Neural cell (in vitro differentiated cells): ENCODE data around the gene XAF1.

Experiments
- EP300 ChIP-seq: fragments of 450-650 bp; conservative IDR thresholded peaks from 2 replicates; pipeline ENCODE4 v1.6.1; 2014; ENCODE audit warnings: antibody characterized with exemption, mild to moderate bottlenecking, moderate library complexity; ENCODE audit not compliant: poor library complexity, severe bottlenecking
- EZH2 ChIP-seq: fragments of 200-600, 300-800 bp; shearing (Covaris generic), sonication (generic); IDR thresholded peaks from 2 replicates; pipeline ENCODE4 v1.6.1; 2014; ENCODE audit warnings: antibody characterized with exemption, low read length, borderline replicate concordance, mild to moderate bottlenecking; ENCODE audit not compliant: insufficient read depth, poor library complexity, severe bottlenecking
- POLR2AphosphoS5 ChIP-seq: IDR thresholded peaks from 2 replicates; pipeline ENCODE4 v1.6.1; 2012
- TAF1 ChIP-seq: IDR thresholded peaks from 2 replicates; pipeline ENCODE4 v1.6.1; 2012; ENCODE audit warnings: low read depth
- TF ChIP-seq, protein P1 (sequence below): fragments of 450-650 bp; IDR thresholded peaks from 2 replicates; pipeline ENCODE4 v1.5.1; 2014; ENCODE audit warnings: antibody characterized with exemption, mild to moderate bottlenecking, moderate library complexity; ENCODE audit not compliant: poor library complexity, severe bottlenecking

DNA sequence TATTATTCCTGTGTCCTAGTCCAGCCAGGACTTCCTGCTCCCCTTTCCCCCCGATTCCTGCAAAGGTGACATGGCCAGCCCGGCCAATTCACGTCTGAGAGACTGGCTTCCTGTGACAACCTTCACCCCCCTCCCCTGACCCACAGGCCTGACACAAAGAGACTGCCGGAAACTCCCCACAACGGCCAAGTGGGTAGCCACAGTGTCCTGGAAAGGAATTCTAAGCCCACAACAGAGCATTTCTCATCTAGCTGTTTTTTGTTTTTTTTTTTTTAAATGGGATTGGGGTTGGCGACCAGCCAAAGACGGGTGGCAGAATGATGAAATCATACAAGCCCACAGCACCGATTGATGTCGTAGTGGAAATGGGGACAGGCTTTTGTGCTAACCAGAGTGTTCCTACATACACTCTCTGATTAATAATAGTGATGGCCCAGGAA, 2.8 kb upstream of the XAF1 start:
- TF ChIP-seq, protein P1, sequence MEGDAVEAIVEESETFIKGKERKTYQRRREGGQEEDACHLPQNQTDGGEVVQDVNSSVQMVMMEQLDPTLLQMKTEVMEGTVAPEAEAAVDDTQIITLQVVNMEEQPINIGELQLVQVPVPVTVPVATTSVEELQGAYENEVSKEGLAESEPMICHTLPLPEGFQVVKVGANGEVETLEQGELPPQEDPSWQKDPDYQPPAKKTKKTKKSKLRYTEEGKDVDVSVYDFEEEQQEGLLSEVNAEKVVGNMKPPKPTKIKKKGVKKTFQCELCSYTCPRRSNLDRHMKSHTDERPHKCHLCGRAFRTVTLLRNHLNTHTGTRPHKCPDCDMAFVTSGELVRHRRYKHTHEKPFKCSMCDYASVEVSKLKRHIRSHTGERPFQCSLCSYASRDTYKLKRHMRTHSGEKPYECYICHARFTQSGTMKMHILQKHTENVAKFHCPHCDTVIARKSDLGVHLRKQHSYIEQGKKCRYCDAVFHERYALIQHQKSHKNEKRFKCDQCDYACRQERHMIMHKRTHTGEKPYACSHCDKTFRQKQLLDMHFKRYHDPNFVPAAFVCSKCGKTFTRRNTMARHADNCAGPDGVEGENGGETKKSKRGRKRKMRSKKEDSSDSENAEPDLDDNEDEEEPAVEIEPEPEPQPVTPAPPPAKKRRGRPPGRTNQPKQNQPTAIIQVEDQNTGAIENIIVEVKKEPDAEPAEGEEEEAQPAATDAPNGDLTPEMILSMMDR: no peak
- no peak for TF ChIP-seq EP300
- TF ChIP-seq POLR2AphosphoS5: no peak
- TF ChIP-seq EZH2: no peak
- TF ChIP-seq TAF1: no peak
